ENCODE data around the gene ZCCHC17.
"Not testable (repeated sequence)": the region's sequence is repeated elsewhere in the genome, so short reads cannot be mapped to it uniquely, and the experiment has no call there.

GRCh38 chr1:31287791-31288190 lies 9.0 kb upstream of the ZCCHC17 start:
- TF ChIP-seq, protein P1, sequence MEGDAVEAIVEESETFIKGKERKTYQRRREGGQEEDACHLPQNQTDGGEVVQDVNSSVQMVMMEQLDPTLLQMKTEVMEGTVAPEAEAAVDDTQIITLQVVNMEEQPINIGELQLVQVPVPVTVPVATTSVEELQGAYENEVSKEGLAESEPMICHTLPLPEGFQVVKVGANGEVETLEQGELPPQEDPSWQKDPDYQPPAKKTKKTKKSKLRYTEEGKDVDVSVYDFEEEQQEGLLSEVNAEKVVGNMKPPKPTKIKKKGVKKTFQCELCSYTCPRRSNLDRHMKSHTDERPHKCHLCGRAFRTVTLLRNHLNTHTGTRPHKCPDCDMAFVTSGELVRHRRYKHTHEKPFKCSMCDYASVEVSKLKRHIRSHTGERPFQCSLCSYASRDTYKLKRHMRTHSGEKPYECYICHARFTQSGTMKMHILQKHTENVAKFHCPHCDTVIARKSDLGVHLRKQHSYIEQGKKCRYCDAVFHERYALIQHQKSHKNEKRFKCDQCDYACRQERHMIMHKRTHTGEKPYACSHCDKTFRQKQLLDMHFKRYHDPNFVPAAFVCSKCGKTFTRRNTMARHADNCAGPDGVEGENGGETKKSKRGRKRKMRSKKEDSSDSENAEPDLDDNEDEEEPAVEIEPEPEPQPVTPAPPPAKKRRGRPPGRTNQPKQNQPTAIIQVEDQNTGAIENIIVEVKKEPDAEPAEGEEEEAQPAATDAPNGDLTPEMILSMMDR (IDR thresholded peaks at IDR 0.05; ENCODE audit: poor library complexity), result not testable (repeated sequence)
- TF ChIP-seq EZH2phosphoT487 (IDR thresholded peaks at IDR 0.05; ENCODE audit: low read depth, severe bottlenecking, unreplicated experiment); EZH2 (IDR thresholded peaks at IDR 0.05; ENCODE audit: borderline replicate concordance): not testable (repeated sequence)
